GM19467 (cell line): ENCODE data around the gene NR1H2.
"Not testable (repeated sequence)": the region's sequence is repeated elsewhere in the genome, so short reads cannot be mapped to it uniquely, and the experiment has no call there.

Experiments
- ATAC-seq: cut with Tn5 transposase; IDR thresholded peaks from one replicate; pipeline ENCODE4 v1.9.1; 2021; ENCODE audit warnings: mild to moderate bottlenecking, moderate library complexity; ENCODE audit not compliant: unreplicated experiment

The NR1H2 gene

GRCh38 chr19:50376166-50377050, at the start of gene NR1H2:
TSS of gene NR1H2 (plus strand) at chr19:50376457. CDS start at chr19:50377606, 1,149 bp downstream.
- peak; percentile 75 for ATAC-seq

GRCh38 chr19:50327013-50327412, 49.2 kb upstream of the NR1H2 start:
- ATAC-seq, result no peak

GRCh38 chr19:50327461-50328223, 48.6 kb upstream of the NR1H2 start:
- ATAC-seq, result no peak

GRCh38 chr19:50328224-50328872, 47.9 kb upstream of the NR1H2 start:
- ATAC-seq, result no peak

- peak; percentile 9 for ATAC-seq
These were observed 47.4 kb upstream of the NR1H2 start for GRCh38 chr19:50328873-50329145.

GRCh38 chr19:50329146-50329925, 46.9 kb upstream of the NR1H2 start, which contains the start of gene KCNC3:
TSS of gene KCNC3 (minus strand) at chr19:50329377. CDS start at chr19:50329082, 295 bp downstream.
- ATAC-seq, result peak; percentile 38

GRCh38 chr19:50329926-50330294, 46.3 kb upstream of the NR1H2 start:
- not testable (repeated sequence) for ATAC-seq

GRCh38 chr19:50330365-50331078, 45.7 kb upstream of the NR1H2 start:
- peak; percentile 36 for ATAC-seq

DNA sequence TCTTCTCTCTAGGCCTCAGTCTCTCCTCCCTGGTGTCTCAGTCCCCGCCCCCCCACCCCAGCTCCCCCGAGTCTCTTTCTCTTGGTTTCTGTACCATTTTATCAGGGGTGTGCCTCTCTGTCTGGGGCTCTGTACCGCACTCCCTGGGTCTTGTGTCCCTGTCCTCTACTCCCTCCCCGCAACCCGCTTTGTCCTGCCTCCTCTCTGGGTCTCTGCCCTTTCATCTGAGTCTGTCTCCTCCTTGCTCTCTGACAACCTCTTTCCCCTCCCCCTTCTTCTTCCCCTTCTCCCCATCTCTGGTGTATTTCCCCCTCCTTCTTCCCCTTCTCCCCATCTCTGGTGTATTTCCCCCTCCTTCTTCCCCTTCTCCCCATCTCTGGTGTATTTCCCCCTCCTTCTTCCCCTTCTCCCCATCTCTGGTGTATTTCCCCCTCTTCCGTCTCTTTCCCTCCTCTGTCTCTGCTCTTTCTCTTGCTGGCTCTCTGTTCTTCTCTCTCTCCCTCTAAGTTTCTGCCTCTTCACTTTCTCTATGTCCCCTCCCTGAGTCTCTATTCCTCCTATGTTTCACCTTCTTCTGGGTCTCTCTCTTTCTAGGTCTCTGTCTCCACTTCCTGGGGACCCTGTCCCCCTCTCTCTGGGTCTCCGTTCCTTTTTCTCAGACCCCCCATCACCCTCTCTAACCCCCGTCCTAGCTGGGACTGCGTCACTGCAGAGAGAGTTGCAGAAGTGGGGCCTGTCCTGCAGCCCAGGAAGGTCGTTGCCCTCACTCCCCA, 44.9 kb upstream of the NR1H2 start:
- no peak for ATAC-seq

GRCh38 chr19:50331994-50332243, 44.3 kb upstream of the NR1H2 start:
- ATAC-seq, result no peak

- no peak for ATAC-seq
These were observed 43.8 kb upstream of the NR1H2 start for GRCh38 chr19:50332244-50333038.

DNA sequence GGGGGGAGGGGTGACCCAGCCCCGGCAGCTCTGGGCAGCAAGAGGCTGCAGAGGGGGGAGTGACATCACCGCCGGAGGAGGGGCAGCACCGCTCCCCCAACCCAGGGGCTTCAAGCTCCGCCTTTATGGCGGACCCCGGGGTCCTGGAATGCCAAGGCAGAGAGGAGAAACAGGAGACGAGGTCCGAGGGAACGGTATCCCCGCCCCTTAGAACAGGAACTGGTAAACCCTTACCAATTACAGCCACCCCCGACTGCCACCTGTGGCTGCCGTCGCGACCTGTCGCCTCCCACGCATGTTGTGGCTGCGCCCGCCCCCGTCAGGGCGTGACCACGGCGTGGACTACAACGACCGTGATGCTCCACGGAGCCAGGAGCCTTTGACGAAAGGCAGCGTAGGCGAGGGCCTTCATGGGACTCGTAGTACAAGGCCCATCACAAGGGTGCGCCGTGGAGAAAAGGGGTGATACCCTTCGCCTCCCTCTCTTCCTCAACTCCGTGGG, 43.0 kb upstream of the NR1H2 start:
- ATAC-seq, result peak; percentile 39

DNA sequence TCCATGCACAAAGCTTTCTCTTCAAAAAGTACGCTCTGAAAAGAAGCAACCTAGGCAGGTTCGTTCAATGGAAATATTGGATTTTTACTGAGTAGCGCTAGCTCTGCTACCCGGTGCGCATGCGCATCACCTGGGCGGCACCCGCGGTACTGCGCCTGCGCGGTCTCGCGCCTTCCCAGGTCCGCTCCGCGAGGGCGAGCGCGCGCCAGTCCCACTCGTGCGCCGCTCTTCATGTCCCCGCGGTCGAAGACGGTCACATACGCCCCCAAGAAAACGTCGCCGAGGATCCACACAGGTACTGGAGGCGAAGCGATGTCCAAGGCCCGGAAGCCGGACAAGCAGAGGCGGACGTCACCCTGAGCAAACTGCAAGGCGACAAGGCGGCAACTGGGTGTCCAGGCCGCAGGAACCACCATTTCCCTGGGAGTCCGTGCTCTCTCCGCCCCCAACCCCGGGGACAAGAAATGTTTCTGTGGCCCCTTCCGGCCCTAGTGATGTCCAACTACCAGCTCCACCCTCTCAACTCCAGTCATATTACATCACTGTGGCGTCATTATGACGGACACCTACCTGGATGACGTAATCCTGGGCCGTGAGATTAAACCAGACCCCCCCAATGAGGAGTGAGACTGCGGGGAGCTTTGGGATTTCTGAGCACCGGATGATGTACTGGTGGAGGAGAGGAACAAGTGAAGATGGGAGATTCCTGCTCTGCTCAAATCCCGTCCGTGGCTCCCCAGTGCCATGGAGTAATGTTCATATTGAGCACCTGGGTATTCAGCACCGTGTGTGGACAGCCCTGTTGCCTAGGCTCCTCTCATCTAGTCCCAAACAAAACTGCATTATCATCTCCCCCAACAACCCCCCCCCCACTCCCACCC, 42.3 kb upstream of the NR1H2 start:
- peak; percentile 20 for ATAC-seq

- ATAC-seq, result no peak
These were observed 41.4 kb upstream of the NR1H2 start for GRCh38 chr19:50334741-50335421.

- ATAC-seq, result not testable (repeated sequence)
These were observed 39.2 kb upstream of the NR1H2 start for GRCh38 chr19:50337031-50337430.

DNA sequence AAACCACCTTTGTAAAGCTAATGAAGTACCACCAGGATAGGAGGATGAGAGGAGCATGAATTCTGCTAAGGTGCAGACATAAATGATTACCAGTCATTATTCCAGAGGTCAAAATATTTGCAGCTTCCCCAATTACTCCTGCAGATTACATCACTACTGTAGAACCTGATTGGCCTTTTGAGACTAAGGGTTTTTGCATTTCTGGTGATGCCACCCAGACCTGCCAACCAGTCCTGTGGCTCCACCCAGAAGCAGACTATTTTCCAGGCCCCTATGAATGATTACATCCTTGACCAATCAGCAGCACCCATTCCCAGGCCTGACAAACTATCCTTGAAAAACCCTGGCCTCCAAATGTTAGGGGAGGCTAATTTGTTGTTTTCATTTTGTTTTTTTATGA, 35.9 kb upstream of the NR1H2 start:
- ATAC-seq, result no peak

- ATAC-seq, result no peak
These were observed 35.1 kb upstream of the NR1H2 start for GRCh38 chr19:50341091-50341564.
